A549 (cell line): ENCODE data around the gene TSTD2.

ENCODE experiments used
- EP300 ChIP-seq, 2 experiments: fragments of >200 bp; sonication (Bioruptor Twin); formaldehyde crosslinking; IDR thresholded peaks; 2 replicates in 1 of 2; 3 replicates in 1 of 2; pipeline ENCODE4 v1.6.1; 2016 to 2017
- TF ChIP-seq, protein P1 (sequence below): fragments of >200 bp; sonication (Bioruptor Twin); formaldehyde crosslinking; IDR thresholded peaks from 3 replicates; pipeline ENCODE4 v1.5.1; 2016
- TF ChIP-seq, protein P2 (sequence below): fragments of 450-650 bp; IDR thresholded peaks from 2 replicates; pipeline ENCODE4 v1.6.1; 2014; ENCODE audit warnings: antibody characterized with exemption
- TF ChIP-seq, protein P3 (sequence below): fragments of 200-600 bp; sonication (generic); IDR thresholded peaks from 2 replicates; pipeline ENCODE4 v1.6.1; 2016; ENCODE audit warnings: antibody characterized with exemption, mild to moderate bottlenecking, moderate library complexity

DNA sequence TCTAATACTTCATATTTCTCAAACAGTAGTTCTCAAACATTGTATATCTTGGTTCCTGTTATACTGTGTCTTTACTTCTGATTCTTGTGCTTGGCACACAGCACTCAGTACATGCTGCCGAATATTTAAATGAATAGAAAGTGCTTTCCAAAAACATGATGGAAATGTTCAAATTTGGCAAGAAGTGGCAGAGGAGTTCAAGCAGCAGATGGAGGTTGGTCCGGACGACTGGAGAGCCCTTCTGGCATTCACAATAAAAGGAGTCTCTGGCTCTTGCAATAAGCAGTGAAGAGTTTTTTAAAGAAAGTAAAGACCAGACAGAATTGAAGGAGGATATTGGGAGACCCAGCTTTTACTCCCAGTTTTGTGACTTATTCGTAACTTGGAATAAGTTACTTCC lies 36.3 kb downstream of the TSTD2 start:
- TF ChIP-seq, protein P1, sequence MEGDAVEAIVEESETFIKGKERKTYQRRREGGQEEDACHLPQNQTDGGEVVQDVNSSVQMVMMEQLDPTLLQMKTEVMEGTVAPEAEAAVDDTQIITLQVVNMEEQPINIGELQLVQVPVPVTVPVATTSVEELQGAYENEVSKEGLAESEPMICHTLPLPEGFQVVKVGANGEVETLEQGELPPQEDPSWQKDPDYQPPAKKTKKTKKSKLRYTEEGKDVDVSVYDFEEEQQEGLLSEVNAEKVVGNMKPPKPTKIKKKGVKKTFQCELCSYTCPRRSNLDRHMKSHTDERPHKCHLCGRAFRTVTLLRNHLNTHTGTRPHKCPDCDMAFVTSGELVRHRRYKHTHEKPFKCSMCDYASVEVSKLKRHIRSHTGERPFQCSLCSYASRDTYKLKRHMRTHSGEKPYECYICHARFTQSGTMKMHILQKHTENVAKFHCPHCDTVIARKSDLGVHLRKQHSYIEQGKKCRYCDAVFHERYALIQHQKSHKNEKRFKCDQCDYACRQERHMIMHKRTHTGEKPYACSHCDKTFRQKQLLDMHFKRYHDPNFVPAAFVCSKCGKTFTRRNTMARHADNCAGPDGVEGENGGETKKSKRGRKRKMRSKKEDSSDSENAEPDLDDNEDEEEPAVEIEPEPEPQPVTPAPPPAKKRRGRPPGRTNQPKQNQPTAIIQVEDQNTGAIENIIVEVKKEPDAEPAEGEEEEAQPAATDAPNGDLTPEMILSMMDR, result no peak
- TF ChIP-seq, protein P2, sequence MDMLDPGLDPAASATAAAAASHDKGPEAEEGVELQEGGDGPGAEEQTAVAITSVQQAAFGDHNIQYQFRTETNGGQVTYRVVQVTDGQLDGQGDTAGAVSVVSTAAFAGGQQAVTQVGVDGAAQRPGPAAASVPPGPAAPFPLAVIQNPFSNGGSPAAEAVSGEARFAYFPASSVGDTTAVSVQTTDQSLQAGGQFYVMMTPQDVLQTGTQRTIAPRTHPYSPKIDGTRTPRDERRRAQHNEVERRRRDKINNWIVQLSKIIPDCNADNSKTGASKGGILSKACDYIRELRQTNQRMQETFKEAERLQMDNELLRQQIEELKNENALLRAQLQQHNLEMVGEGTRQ, result no peak
- no peak for TF ChIP-seq EP300 (IDR thresholded peaks at IDR 0.05)
- TF ChIP-seq, protein P3, sequence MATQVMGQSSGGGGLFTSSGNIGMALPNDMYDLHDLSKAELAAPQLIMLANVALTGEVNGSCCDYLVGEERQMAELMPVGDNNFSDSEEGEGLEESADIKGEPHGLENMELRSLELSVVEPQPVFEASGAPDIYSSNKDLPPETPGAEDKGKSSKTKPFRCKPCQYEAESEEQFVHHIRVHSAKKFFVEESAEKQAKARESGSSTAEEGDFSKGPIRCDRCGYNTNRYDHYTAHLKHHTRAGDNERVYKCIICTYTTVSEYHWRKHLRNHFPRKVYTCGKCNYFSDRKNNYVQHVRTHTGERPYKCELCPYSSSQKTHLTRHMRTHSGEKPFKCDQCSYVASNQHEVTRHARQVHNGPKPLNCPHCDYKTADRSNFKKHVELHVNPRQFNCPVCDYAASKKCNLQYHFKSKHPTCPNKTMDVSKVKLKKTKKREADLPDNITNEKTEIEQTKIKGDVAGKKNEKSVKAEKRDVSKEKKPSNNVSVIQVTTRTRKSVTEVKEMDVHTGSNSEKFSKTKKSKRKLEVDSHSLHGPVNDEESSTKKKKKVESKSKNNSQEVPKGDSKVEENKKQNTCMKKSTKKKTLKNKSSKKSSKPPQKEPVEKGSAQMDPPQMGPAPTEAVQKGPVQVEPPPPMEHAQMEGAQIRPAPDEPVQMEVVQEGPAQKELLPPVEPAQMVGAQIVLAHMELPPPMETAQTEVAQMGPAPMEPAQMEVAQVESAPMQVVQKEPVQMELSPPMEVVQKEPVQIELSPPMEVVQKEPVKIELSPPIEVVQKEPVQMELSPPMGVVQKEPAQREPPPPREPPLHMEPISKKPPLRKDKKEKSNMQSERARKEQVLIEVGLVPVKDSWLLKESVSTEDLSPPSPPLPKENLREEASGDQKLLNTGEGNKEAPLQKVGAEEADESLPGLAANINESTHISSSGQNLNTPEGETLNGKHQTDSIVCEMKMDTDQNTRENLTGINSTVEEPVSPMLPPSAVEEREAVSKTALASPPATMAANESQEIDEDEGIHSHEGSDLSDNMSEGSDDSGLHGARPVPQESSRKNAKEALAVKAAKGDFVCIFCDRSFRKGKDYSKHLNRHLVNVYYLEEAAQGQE, result no peak
